GM12891 (cell line): ENCODE measurements around the gene NGEF.
A peak's percentile ranks its signal among the peaks of the same experiment; 100 is the strongest.
"Not testable (repeated sequence)": the region's sequence is repeated elsewhere in the genome, so short reads cannot be mapped to it uniquely, and the experiment has no call there.

Experiments used
- DNase-seq: peaks from one replicate; pipeline ENCODE4 v3.0.0; 2011; ENCODE audit warnings: low spot score; ENCODE audit not compliant: insufficient read length
- FAIRE-seq: peaks from 2 replicates; lab custom pipeline; 2011; peaks lifted over from hg19 to GRCh38; lab: Jason Lieb, UNC
- PAX5 ChIP-seq: IDR thresholded peaks from 2 replicates; pipeline ENCODE4 v1.6.1; 2011; ENCODE audit warnings: low read length, moderate library complexity, mild to moderate bottlenecking; ENCODE audit not compliant: insufficient read depth, severe bottlenecking
- POLR2A ChIP-seq: IDR thresholded peaks from 2 replicates; pipeline ENCODE4 v1.6.1; 2011; ENCODE audit warnings: low read depth, low read length, control low read depth
- POLR2AphosphoS5 ChIP-seq: IDR thresholded peaks from 2 replicates; pipeline ENCODE4 v1.6.1; 2011; ENCODE audit warnings: low read depth, low read length, control low read depth
- POU2F2 ChIP-seq: IDR thresholded peaks from 2 replicates; pipeline ENCODE4 v1.6.1; 2011; ENCODE audit warnings: low read depth, mild to moderate bottlenecking, control low read depth, low read length, moderate library complexity
- SPI1 ChIP-seq: IDR thresholded peaks from 2 replicates; pipeline ENCODE4 v1.6.1; 2011; ENCODE audit warnings: low read depth, low read length, control low read depth
- TAF1 ChIP-seq: IDR thresholded peaks from 2 replicates; pipeline ENCODE4 v1.6.1; 2011; ENCODE audit warnings: low read depth, low read length, control low read depth

Gene NGEF

DNA sequence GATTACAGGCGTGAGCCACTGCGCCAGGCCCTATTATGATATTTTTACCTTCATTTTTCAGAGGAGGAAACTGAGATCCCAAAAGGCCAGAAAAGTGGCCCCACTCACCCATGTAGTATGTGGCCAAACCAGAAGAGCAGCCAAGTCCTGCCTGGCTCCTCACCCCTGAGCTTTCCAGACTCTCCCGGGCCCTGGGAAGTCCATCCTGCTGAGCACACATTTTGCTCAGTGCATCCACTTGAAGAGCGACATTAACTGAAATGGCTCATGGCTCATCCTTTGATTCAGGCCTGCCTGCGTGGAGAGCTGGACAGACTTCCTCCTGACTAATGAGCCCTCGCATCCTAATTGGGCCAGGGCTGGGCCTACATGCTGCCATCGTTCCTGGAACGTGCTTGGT is 9.5 kb upstream of the NGEF start:
- TF ChIP-seq POU2F2, result no peak
- no peak for TF ChIP-seq SPI1
- no peak for TF ChIP-seq PAX5
- no peak for TF ChIP-seq POLR2A
- TF ChIP-seq POLR2AphosphoS5, result no peak
- TF ChIP-seq TAF1, result no peak
- FAIRE-seq (no peak), DNase-seq (no peak)

DNA sequence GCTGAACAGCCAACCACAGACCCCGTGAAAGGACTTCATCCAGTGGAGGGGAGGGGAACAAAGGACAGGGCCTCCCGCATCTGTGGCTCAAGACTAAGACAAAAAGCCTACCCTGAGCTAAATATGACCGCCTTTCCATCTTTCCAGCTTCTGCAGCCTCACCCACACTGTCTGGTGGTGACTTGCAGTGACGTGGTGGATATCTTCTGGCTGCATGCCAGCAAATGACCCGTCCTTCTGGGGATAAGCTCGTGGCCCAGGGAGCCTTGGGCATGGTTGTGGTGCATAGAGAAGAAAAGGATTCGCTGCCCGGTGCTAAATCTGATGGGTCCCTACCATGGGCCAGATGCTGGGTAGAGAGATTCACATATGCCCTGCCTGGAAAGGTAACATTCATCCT is 8.7 kb upstream of the NGEF start:
- FAIRE-seq, result no peak
- no peak for DNase-seq
- TF ChIP-seq POLR2A (no peak), POLR2AphosphoS5 (no peak), POU2F2 (no peak), TAF1 (no peak), PAX5 (no peak)

DNA sequence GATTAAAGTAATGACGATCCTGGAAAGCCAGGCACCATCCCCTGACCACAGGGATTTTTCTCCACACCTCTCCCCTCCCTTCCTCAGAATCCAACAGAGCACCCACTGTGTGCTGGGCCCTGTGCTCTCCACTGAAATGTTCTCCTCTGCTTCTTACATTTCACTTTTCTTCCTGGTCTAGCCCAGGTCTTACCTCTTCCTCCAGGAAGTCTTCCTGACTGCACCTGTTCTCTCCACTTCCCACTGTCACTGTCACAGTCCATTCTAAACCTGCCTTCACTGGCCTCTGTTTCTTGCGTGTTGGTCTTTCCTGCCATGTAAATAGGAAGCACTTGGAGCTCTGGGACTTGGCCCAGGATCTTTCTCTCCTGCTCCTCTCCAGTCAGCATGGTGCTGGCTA is 7.4 kb upstream of the NGEF start:
- FAIRE-seq, result no peak
- no peak for TF ChIP-seq PAX5
- no peak for DNase-seq

DNA sequence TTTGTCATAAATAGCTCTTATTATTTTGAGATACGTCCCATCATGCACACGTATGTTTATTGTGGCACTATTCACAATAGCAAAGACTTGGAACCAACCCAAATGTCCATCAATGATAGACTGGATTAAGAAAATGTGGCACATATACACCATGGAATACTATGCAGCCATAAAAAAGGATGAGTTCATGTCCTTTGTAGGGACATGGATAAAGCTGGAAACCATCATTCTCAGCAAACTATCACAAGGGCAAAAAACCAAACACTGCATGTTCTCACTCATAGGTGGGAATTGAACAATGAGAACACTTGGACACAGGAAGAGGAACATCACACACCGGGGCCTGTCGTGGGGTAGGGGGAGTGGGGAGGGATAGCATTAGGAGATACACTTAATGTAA is 6.6 kb upstream of the NGEF start:
- not testable (repeated sequence) for FAIRE-seq, DNase-seq

DNA sequence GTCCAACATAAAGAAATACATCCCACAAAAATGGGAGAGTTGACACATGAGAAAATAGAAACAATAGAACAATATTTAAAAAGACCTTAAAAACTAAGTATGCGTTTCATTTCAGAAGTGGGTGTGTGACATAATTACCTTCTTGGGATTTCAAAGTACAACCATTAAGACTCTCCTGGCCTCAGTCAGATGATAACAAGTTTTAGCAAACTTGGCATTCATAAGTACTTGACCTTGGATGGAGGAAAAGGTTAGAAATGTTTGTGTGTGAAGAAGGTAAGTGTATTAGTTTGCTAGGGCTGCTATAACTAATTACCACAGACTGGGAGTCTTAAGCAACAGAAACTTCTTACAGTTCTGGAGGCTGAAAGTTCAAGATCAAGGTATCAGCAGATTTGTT is 4.9 kb upstream of the NGEF start:
- TF ChIP-seq POLR2A (no peak), SPI1 (no peak), TAF1 (no peak), POLR2AphosphoS5 (no peak), PAX5 (no peak), POU2F2 (no peak)
- DNase-seq, result no peak
- peak; percentile 31 for FAIRE-seq

GRCh38 chr2:233015019-233015645 is 2.1 kb upstream of the NGEF start:
- DNase-seq, result no peak
- peak; percentile 69 for FAIRE-seq
- TF ChIP-seq POU2F2, result no peak
- no peak for TF ChIP-seq POLR2AphosphoS5
- no peak for TF ChIP-seq TAF1
- TF ChIP-seq POLR2A, result no peak
- TF ChIP-seq SPI1, result no peak

DNA sequence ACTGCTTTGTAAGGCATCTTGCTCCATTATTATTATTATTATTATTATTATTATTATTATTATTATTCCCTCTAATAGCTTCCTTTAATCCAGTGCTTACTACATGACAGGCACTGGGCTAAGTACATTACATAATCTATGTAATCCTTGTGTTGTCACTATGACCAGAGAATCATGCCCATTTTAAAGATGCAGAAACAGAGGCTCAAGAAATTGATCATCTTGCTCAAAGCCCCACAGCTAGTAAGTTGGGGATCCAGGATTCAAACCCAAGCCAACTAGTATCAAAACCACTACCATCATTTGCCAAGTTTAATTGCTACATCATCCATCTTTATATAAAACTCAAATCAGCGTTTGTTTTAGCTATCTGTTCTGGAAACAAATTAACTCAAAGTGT is 594 bp upstream of the NGEF start:
- no peak for DNase-seq
- TF ChIP-seq TAF1, result no peak
- no peak for TF ChIP-seq SPI1
- no peak for TF ChIP-seq POLR2A
- TF ChIP-seq POU2F2, result no peak
- TF ChIP-seq POLR2AphosphoS5, result no peak
- no peak for TF ChIP-seq PAX5
- FAIRE-seq, result no peak

GRCh38 chr2:233012301-233012971 is 620 bp downstream of the NGEF start:
- FAIRE-seq (peak; percentile 56), DNase-seq (no peak)
- TF ChIP-seq POLR2AphosphoS5, result no peak
- no peak for TF ChIP-seq POLR2A
- no peak for TF ChIP-seq TAF1
- no peak for TF ChIP-seq SPI1
- no peak for TF ChIP-seq PAX5
- no peak for TF ChIP-seq POU2F2

- FAIRE-seq, result no peak
These were observed 1.3 kb downstream of the NGEF start for GRCh38 chr2:233011702-233012131.

DNA sequence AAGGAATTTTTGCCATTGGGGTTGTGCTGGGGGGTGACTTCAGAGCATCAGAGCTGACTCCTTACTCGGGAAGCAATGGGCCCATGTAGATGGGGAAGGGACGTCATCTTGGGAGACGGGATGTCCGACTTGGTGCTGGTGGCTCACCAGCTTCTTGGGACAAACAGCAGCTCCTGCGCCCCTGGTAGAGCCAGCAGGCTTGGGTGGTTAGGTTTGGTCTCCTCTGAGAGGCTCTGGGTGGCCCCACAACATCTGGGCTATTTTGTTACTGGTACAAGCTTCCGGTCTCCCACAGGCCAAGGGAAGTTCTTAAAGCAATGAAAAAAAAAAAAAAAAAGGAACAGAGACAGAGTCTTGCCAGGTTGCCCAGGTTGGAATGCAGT is 1.8 kb downstream of the NGEF start:
- FAIRE-seq (no peak), DNase-seq (no peak)
- TF ChIP-seq TAF1, result no peak
- no peak for TF ChIP-seq PAX5
- no peak for TF ChIP-seq POLR2A
- no peak for TF ChIP-seq POLR2AphosphoS5
- TF ChIP-seq SPI1, result no peak
- no peak for TF ChIP-seq POU2F2

More at GRCh38 chr2:233011702-233012131, 1.3 kb downstream of the NGEF start:
- TF ChIP-seq POLR2AphosphoS5, result no peak
- no peak for TF ChIP-seq POU2F2
- TF ChIP-seq PAX5, result no peak
- no peak for TF ChIP-seq POLR2A
- TF ChIP-seq TAF1, result no peak
- no peak for TF ChIP-seq SPI1
- no peak for DNase-seq
